Measurements from ENCODE around the gene B3GAT1. TPM values are rescaled to one million over a fixed set of nuclear protein-coding genes. Genes with fewer than 3 reads are reported as not detected.

B3GAT1 gene
- polyA plus RNA-seq, 1 donor from 2014 or later: 28.2 TPM

DNA sequence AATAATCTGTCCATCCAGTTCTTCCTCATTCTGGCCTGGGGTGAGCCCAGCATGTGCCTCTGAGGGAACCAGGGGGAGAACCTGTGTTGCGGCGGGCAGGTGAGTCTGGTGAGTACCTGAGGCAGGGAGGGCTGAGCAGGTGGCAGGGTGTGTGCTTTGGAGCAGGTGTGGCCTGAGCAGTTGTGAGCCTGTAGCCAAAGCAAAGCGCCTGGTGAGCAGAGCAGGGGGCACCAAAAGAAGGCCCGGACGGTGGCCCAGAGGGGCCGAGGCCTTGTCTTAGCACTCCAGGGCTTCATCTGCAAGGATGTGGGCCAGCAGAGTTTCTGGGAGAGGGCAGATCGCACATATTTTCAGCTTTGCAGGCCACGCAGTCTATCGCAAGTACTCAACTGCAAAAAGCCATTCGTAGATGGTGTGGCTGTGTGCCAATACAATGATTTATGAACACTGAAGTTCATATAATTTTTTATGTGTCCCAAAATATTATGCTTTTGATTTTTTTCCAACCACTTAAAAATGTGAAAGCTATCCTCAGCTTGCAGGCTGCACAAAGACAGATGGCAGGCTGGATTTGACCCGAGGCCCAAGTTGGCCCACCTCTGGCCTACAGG lies 71.6 kb downstream of the B3GAT1 start:
- Histone ChIP-seq H3K36me3 (ENCODE audit: insufficient read depth, low read length) (no peaks in the 10 kb centered on the region), H4K20me1 (ENCODE audit: insufficient read depth) (no peaks in the 10 kb centered on the region), H3K9me3 (ENCODE audit: low read length) (no peaks in the 10 kb centered on the region), H3K4me3 (ENCODE audit: low read length) (no peak overlapping the region), H3K27ac (ENCODE audit: low read length) (no peak overlapping the region), H3K9me2 (ENCODE audit: insufficient read depth, low read length) (no peaks in the 10 kb centered on the region), H2AFZ (ENCODE audit: low read depth, low read length) (no peak overlapping the region), H3F3A (ENCODE audit: insufficient read depth, low read length, poor library complexity, severe bottlenecking) (no peaks in the 10 kb centered on the region), H3K79me2 (replicated peaks; ENCODE audit: insufficient read depth, low read length) (no peaks in the 10 kb centered on the region), H3K27me3 (ENCODE audit: insufficient read depth, low read depth, low read length) (no peaks in the 10 kb centered on the region), H3K9ac (ENCODE audit: low read length) (no peak overlapping the region), H3K4me2 (ENCODE audit: low read length) (no peak overlapping the region)
- TF ChIP-seq SMC3 (conservative IDR thresholded peaks at IDR 0.05; ENCODE audit: poor library complexity) (no peak), MXI1 (conservative IDR thresholded peaks at IDR 0.05; ENCODE audit: poor library complexity, severe bottlenecking) (no peak), POLR2AphosphoS5 (IDR thresholded peaks at IDR 0.05) (no peak), REST (IDR thresholded peaks at IDR 0.05; ENCODE audit: borderline replicate concordance) (no peak), EZH2 (IDR thresholded peaks at IDR 0.05; ENCODE audit: borderline replicate concordance, insufficient read depth, low read length, poor library complexity, severe bottlenecking) (no peak), EP300 (conservative IDR thresholded peaks at IDR 0.05; ENCODE audit: poor library complexity, severe bottlenecking) (no peak), RAD21 (conservative IDR thresholded peaks at IDR 0.05) (no peak), TAF1 (IDR thresholded peaks at IDR 0.05; ENCODE audit: low read depth) (no peak)
- TF ChIP-seq, protein P1, sequence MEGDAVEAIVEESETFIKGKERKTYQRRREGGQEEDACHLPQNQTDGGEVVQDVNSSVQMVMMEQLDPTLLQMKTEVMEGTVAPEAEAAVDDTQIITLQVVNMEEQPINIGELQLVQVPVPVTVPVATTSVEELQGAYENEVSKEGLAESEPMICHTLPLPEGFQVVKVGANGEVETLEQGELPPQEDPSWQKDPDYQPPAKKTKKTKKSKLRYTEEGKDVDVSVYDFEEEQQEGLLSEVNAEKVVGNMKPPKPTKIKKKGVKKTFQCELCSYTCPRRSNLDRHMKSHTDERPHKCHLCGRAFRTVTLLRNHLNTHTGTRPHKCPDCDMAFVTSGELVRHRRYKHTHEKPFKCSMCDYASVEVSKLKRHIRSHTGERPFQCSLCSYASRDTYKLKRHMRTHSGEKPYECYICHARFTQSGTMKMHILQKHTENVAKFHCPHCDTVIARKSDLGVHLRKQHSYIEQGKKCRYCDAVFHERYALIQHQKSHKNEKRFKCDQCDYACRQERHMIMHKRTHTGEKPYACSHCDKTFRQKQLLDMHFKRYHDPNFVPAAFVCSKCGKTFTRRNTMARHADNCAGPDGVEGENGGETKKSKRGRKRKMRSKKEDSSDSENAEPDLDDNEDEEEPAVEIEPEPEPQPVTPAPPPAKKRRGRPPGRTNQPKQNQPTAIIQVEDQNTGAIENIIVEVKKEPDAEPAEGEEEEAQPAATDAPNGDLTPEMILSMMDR (IDR thresholded peaks at IDR 0.05; ENCODE audit: poor library complexity, severe bottlenecking): no peak

DNA sequence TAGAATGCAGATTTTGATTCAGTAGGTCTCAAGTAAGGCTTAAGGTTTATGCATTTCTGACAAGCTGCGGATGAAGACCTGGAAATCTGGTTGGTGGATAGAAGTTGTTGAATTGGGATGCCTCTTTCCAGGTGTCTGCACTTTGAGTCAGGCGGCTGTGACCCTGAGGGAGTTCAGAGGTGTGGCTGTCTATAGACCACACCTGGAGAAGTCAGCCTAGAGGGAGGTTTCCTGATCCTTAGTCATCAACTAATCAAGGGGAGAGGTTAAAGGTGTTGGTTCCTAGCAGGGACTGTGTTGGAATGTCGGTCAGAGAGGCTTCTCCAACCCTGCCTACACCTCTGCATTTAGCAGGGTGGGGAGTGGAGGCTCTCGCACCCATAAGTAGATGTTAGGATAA lies 72.3 kb downstream of the B3GAT1 start:
- Histone ChIP-seq H3K9me2 (ENCODE audit: insufficient read depth, low read length) (no peaks in the 10 kb centered on the region), H3K79me2 (replicated peaks; ENCODE audit: insufficient read depth, low read length) (no peaks in the 10 kb centered on the region), H3K36me3 (ENCODE audit: insufficient read depth, low read length) (no peaks in the 10 kb centered on the region), H3K27me3 (ENCODE audit: insufficient read depth, low read depth, low read length) (no peaks in the 10 kb centered on the region), H2AFZ (ENCODE audit: low read depth, low read length) (no peak overlapping the region), H3K4me3 (ENCODE audit: low read length) (no peak overlapping the region), H3K9me3 (ENCODE audit: low read length) (no peaks in the 10 kb centered on the region), H3K9ac (ENCODE audit: low read length) (no peak overlapping the region), H3K4me2 (ENCODE audit: low read length) (no peak overlapping the region), H3F3A (ENCODE audit: insufficient read depth, low read length, poor library complexity, severe bottlenecking) (no peaks in the 10 kb centered on the region), H4K20me1 (ENCODE audit: insufficient read depth) (no peaks in the 10 kb centered on the region), H3K27ac (ENCODE audit: low read length) (no peak overlapping the region)
- TF ChIP-seq POLR2AphosphoS5 (IDR thresholded peaks at IDR 0.05) (no peak), SMC3 (conservative IDR thresholded peaks at IDR 0.05; ENCODE audit: poor library complexity) (no peak), EZH2 (IDR thresholded peaks at IDR 0.05; ENCODE audit: borderline replicate concordance, insufficient read depth, low read length, poor library complexity, severe bottlenecking) (no peak), TAF1 (IDR thresholded peaks at IDR 0.05; ENCODE audit: low read depth) (no peak), EP300 (conservative IDR thresholded peaks at IDR 0.05; ENCODE audit: poor library complexity, severe bottlenecking) (no peak), REST (IDR thresholded peaks at IDR 0.05; ENCODE audit: borderline replicate concordance) (no peak), MXI1 (conservative IDR thresholded peaks at IDR 0.05; ENCODE audit: poor library complexity, severe bottlenecking) (no peak), RAD21 (conservative IDR thresholded peaks at IDR 0.05) (no peak)
- TF ChIP-seq, protein P1 (IDR thresholded peaks at IDR 0.05; ENCODE audit: poor library complexity, severe bottlenecking): no peak
